ENCODE data around the gene HEXIM2. TPM values are rescaled to one million over a fixed set of nuclear protein-coding genes. Genes with fewer than 3 reads are reported as not detected.

The HEXIM2 gene
- total RNA-seq: 7.6 and 9.6 TPM in 2 replicates

GRCh38 chr17:45161288-45162024 is at the start of gene HEXIM2:
HEXIM2 (plus strand) TSS chr17:45161875; CDS start chr17:45162794, 919 bp downstream.

GRCh38 chr17:45132320-45132571 is 29.4 kb upstream of the HEXIM2 start, which contains the start of gene PLCD3:
PLCD3 (minus strand) TSS chr17:45132515; CDS start chr17:45132410, 105 bp downstream.

GRCh38 chr17:45135192-45135977 is 26.3 kb upstream of the HEXIM2 start, which contains the start of gene ACBD4:
ACBD4 (plus strand) TSS chr17:45135687; CDS start chr17:45136145, 458 bp downstream.

GRCh38 chr17:45148183-45149036 is 13.3 kb upstream of the HEXIM2 start, which contains the start of gene HEXIM1:
HEXIM1 (plus strand) TSS chr17:45148475; CDS start chr17:45149191, 716 bp downstream.

Other genes with a start within 250 kb of the HEXIM2 start
- 0.12 TPM in 1 of 2 replicates, not detected in the other for gene GFAP, start 246.4 kb upstream of the HEXIM2 start, total RNA-seq
- gene KIF18B, start 214.1 kb upstream of the HEXIM2 start, total RNA-seq: 1.7 and 8.9 TPM in 2 replicates
- 0.22 and 0.37 TPM in 2 replicates for gene C1QL1, start 193.6 kb upstream of the HEXIM2 start, total RNA-seq
- 24.2 and 28.2 TPM in 2 replicates for gene DCAKD, start 110.2 kb upstream of the HEXIM2 start, total RNA-seq
- gene NMT1, start 100.6 kb upstream of the HEXIM2 start, total RNA-seq: 94.7 and 98.5 TPM in 2 replicates
- 21.0 and 23.0 TPM in 2 replicates for gene PLCD3, start 29.4 kb upstream of the HEXIM2 start, total RNA-seq
- 3.9 and 7.5 TPM in 2 replicates for gene ACBD4, start 26.2 kb upstream of the HEXIM2 start, total RNA-seq
- 7.9 and 8.7 TPM in 2 replicates for gene HEXIM1, start 13.4 kb upstream of the HEXIM2 start, total RNA-seq
- 2.2 and 3.9 TPM in 2 replicates for gene FMNL1, start 60.0 kb downstream of the HEXIM2 start, total RNA-seq
- gene SPATA32, start 100.2 kb downstream of the HEXIM2 start, total RNA-seq: 0.12 TPM in 1 of 2 replicates, not detected in the other
- gene MAP3K14, start 155.1 kb downstream of the HEXIM2 start, total RNA-seq: 2.7 and 2.9 TPM in 2 replicates